Measurements from ENCODE around the gene FKBP1B.
"Not testable (repeated sequence)": the region's sequence is repeated elsewhere in the genome, so short reads cannot be mapped to it uniquely, and the experiment has no call there.

The FKBP1B gene

DNA sequence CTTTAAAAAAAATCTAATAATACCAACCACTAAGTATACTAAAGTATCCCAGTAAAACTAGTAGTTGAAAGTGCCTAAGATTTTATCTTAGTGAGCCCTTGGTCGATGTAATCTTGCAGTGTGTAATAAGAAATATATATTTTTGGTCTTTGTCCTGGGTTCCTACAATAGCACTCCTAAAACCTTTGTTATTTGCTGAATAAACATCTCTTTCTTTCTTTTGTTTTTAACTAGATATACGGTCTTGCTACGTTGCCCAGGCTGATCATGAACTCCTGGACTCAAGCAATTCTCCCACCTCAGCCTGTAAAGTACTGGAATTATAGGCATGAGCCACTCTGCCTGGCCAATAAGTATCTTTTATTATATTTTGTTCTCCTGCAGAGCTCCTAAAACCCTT, 37.5 kb downstream of the FKBP1B start:
- FAIRE-seq = no peak

DNA sequence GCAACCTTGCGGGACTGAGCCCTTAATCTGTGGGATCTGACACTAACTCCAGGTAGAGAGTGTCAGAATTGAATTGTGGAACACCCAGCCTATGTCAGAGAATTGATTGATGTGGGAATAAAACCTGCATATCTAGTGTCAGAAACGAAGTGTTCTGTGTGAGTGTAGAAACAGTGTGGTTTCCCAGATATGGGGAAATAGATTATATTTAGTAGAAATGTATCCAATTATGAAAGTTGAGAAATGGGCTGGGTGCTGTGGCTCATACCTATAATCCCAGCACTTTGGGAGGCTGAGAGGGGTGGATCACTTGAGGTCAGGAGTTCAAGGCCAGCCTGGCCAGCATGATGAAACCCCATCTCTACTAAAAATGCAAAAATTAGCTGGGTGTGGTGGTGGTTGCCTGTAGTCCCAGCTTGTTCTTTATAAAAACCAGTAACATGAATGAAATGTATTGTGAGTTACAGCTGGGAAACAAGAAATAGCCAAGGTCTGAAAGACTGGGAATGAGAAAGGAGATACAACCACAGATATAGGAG, 39.3 kb downstream of the FKBP1B start:
- FAIRE-seq (no peak), DNase-seq (ENCODE audit: insufficient read length) (no peak)
- no peak for TF ChIP-seq TAF1 (IDR thresholded peaks at IDR 0.05; ENCODE audit: borderline replicate concordance, low read depth, low read length)
- no peak for TF ChIP-seq POLR2A (IDR thresholded peaks at IDR 0.05; ENCODE audit: low read depth, low read length)
- TF ChIP-seq POLR2AphosphoS5 (IDR thresholded peaks at IDR 0.05; ENCODE audit: low read depth, low read length) = no peak

More for the DNA sequence above, 37.5 kb downstream of the FKBP1B start:
- no peak for TF ChIP-seq POLR2A (IDR thresholded peaks at IDR 0.05; ENCODE audit: low read depth, low read length)
- TF ChIP-seq POLR2AphosphoS5 (IDR thresholded peaks at IDR 0.05; ENCODE audit: low read depth, low read length) = no peak
- TF ChIP-seq TAF1 (IDR thresholded peaks at IDR 0.05; ENCODE audit: borderline replicate concordance, low read depth, low read length) = no peak
- DNase-seq (ENCODE audit: insufficient read length) = no peak

DNA sequence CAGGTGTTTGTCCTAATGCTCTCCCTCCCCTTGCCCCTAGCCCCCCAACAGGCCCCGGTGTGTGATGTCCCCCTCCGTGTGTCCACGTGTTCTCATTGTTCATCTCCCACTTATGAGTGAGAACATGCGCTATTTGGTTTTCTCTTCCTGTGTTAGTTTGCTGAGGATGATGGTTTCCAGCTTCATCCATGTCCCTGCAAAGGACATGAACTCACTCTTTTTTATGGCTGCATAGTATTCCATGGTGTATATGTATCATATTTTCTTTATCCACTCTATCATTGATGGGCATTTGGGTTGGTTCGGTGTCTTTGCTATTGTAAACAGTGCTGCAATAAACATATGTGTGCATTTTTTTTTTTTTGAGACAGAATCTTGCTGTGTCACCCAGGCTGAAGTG, 43.7 kb downstream of the FKBP1B start:
- FAIRE-seq; DNase-seq (ENCODE audit: insufficient read length): not testable (repeated sequence)

DNA sequence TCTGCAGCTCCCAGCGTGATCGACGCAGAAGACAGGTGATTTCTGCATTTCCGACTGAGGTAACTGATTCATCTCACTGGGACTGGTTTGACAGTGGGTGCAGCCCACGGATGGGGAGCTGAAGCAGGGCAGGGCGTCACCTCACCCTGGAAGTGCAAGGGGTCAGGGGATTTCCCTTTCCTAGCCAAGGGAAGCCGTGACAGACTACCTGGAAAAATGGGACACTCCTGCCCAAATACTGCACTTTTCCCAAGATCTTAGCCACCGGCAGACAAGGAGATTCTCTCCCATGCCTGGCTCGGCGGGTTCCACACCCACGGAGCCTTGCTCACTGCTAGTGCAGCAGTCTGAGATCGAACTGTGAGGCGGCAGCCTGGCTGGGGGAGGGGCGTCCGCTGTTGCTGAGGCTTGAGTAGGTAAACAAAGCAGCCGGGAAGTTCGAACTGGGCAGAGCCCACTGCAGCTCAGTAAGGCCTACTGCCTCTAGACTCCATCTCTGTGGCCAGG, 45.7 kb downstream of the FKBP1B start:
- DNase-seq (ENCODE audit: insufficient read length); FAIRE-seq: not testable (repeated sequence)

DNA sequence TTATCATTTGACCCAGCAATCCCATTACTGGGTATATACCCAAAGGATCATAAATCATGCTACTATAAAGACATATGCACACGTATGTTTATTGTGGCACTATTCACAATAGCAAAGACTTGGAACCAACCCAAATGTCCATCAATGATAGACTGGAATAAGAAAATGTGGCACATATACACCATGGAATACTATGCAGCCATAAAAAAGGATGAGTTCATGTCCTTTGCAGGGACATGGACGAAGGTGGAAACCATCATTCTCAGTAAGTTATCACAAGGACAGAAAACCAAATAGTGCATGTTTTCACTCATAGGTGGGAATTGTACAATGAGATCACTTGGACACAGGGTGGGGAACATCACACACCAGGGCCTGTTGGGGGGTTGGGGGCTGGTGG, 51.2 kb downstream of the FKBP1B start:
- not testable (repeated sequence) for FAIRE-seq; DNase-seq (ENCODE audit: insufficient read length)

DNA sequence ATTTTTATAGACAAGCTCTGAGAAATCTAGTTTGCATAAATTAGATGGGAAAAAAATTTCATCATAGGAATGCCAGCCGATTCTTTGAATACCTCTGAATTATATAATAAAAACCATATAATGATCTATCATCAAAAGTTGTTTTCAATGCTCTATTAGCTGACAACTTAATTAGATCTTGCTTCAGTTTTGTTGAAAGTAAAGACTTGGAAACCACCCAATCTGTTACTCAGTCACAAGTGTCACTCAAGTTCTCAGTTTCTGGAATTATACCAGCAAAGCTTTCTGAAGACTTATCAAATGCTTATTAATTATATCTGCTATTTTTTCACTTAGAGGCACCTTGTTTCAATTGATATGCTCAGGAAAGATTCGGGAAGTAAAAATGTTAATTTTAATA, 52.5 kb downstream of the FKBP1B start:
- TF ChIP-seq TAF1 (IDR thresholded peaks at IDR 0.05; ENCODE audit: borderline replicate concordance, low read depth, low read length) (no peak), POLR2AphosphoS5 (IDR thresholded peaks at IDR 0.05; ENCODE audit: low read depth, low read length) (no peak), POLR2A (IDR thresholded peaks at IDR 0.05; ENCODE audit: low read depth, low read length) (no peak)
- FAIRE-seq (no peak), DNase-seq (ENCODE audit: insufficient read length) (no peak)

DNA sequence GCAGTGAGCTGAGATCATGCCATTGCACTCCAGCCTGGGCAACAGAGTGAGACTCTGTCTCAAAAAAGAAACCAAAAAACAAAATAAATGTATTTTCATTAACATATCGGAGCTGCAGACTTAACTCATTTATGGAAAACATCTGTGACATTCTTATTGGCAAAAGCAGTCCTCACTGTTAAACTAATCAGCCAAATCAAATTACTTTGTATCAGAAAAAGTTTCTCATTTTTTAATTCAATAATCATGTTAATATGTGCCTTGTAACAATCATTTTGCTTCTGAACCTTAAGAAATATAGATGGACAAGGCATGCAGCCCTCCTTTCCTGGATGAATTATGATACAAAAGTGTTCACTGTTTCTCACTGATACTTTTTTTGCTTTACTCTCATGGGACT, 53.1 kb downstream of the FKBP1B start:
- TF ChIP-seq POLR2AphosphoS5 (IDR thresholded peaks at IDR 0.05; ENCODE audit: low read depth, low read length) (no peak), POLR2A (IDR thresholded peaks at IDR 0.05; ENCODE audit: low read depth, low read length) (no peak), TAF1 (IDR thresholded peaks at IDR 0.05; ENCODE audit: borderline replicate concordance, low read depth, low read length) (no peak)
- no peak for DNase-seq (ENCODE audit: insufficient read length)
- FAIRE-seq = no peak

DNA sequence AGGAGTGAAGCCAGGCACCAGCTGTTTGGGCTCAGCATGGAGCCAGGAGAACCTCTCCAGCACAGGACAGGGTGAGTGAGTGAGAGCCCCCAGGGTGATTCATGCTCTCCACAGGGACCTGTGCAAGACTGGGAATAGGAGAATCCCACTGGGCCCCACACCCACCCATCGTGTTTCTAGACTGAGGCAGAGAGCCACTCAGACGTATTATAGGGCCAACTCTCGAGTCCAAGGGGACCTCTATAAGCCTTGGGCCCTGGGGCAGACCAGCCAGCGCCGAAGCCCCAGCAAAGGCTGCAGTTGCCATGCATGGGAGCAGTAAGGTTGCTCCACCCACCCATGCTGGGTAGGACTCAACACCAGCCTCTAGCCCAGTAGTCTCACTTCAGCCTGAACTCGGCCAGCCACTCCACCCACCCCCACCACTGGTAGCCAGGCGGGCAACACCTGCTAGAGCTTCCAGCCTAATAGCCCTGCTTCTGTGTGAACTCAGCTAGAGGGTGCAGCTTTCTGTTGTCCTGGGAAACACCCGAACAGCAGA, 54.6 kb downstream of the FKBP1B start:
- TF ChIP-seq POLR2A (IDR thresholded peaks at IDR 0.05; ENCODE audit: low read depth, low read length) (no peak), POLR2AphosphoS5 (IDR thresholded peaks at IDR 0.05; ENCODE audit: low read depth, low read length) (no peak), TAF1 (IDR thresholded peaks at IDR 0.05; ENCODE audit: borderline replicate concordance, low read depth, low read length) (no peak)
- DNase-seq (ENCODE audit: insufficient read length) = no peak
- FAIRE-seq = no peak

DNA sequence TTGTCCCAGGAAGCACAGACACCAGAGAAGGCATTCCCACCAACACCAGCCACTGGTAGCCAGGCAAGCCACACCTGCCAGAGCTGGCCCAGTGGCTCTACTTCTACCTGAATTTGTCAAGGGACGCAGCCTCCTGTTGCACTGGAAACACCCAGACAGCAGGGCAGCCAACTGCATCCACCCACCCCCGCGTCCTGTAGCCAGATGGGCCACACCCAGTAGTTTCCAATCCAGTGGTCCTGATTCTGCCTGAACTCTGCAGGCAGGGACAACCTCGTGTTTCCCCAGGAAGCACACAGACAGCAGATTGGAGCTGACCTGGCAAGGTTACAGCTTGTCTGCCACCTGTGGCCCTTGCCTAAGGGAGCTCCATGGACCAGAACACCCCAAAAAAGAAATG, 55.4 kb downstream of the FKBP1B start:
- DNase-seq (ENCODE audit: insufficient read length) (no peak), FAIRE-seq (no peak)
- TF ChIP-seq TAF1 (IDR thresholded peaks at IDR 0.05; ENCODE audit: borderline replicate concordance, low read depth, low read length) = no peak
- no peak for TF ChIP-seq POLR2A (IDR thresholded peaks at IDR 0.05; ENCODE audit: low read depth, low read length)
- no peak for TF ChIP-seq POLR2AphosphoS5 (IDR thresholded peaks at IDR 0.05; ENCODE audit: low read depth, low read length)

DNA sequence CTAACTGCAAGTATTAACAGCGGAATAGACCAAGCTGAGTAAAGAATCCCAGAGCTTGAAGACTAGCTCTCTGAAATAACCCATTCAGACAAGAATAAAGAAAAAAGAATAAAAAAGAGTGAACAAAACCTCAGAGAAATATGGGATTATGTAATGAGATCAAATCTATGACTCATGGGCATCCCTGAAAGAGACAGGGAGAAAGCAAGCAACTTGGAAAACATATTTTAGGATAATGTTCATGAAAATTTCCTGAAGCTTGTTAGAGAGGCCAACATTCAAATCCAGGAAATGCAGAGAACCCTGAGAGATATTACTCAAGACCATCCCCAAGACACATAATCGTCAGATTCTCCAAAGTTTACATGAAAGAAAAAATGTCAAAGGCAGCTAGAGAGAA, 56.3 kb downstream of the FKBP1B start:
- DNase-seq (ENCODE audit: insufficient read length) (no peak), FAIRE-seq (no peak)
- TF ChIP-seq TAF1 (IDR thresholded peaks at IDR 0.05; ENCODE audit: borderline replicate concordance, low read depth, low read length) = no peak
- TF ChIP-seq POLR2A (IDR thresholded peaks at IDR 0.05; ENCODE audit: low read depth, low read length) = no peak

DNA sequence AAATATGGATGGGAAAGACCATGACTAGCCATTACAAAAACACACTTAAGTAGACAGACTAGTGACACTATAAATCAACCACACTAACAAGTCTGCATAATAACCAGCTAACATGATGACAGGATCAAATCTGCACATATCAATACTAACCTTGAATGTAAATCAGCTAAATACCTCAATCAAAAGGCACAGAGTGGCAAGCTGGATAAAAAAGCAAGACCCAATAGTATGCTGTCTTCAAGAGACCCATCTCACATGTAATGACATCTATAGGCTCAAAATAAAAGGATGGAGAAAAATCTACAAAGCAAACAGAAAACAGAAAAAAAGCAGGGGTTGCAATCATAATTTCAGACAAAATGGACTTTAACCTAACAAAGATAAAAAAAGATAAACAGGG, 57.2 kb downstream of the FKBP1B start:
- TF ChIP-seq POLR2A (IDR thresholded peaks at IDR 0.05; ENCODE audit: low read depth, low read length) = no peak
- TF ChIP-seq POLR2AphosphoS5 (IDR thresholded peaks at IDR 0.05; ENCODE audit: low read depth, low read length) = no peak
- TF ChIP-seq TAF1 (IDR thresholded peaks at IDR 0.05; ENCODE audit: borderline replicate concordance, low read depth, low read length) = no peak
- no peak for FAIRE-seq

DNA sequence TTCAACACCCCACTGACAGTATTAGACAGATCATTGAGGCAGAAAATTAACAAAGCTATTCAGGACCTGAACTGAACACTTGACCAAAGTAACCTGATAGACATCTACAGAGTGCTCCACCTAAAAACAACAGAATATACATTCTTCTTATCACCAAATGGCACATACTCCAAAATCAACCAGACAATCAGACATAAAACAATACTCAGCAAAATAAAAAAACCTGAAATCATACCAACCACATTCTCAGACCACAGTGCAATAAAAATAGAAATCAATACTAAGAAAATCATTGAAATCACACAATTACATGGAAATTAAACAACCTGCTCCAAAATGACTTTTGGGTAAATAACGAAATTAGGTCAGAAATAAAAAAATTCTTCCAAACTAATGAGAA, 57.8 kb downstream of the FKBP1B start:
- TF ChIP-seq POLR2A (IDR thresholded peaks at IDR 0.05; ENCODE audit: low read depth, low read length) = no peak
- no peak for TF ChIP-seq TAF1 (IDR thresholded peaks at IDR 0.05; ENCODE audit: borderline replicate concordance, low read depth, low read length)
- TF ChIP-seq POLR2AphosphoS5 (IDR thresholded peaks at IDR 0.05; ENCODE audit: low read depth, low read length) = no peak
- FAIRE-seq (no peak), DNase-seq (ENCODE audit: insufficient read length) (no peak)

More for the DNA sequence above, 57.2 kb downstream of the FKBP1B start:
- no peak for DNase-seq (ENCODE audit: insufficient read length)

DNA sequence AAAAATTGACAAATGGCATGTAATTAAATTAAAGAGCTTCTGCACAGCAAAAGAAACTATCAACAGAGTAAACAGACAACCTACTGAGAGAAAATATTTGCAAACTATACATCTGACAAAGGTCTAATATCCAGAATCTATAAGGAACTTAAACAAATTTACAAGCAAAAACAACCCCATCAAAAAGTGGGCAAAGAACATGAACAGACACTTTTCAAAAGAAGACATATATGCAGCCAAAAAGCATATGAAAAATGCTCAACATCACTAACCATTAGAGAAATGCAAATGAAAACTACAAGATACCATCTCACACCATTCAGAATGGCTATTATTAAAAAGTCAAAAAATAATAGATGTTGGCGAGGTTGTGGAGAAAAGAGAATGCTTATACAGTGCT, 59.9 kb downstream of the FKBP1B start:
- not testable (repeated sequence) for DNase-seq (ENCODE audit: insufficient read length); FAIRE-seq
